ENCODE measurements around the gene NCKAP5. TPM values are rescaled to one million over a fixed set of nuclear protein-coding genes. Genes with fewer than 3 reads are reported as not detected.

Gene NCKAP5
- total and polyA plus RNA-seq, 8 donors = 0.23 to 1.5 (median 0.44) TPM

DNA sequence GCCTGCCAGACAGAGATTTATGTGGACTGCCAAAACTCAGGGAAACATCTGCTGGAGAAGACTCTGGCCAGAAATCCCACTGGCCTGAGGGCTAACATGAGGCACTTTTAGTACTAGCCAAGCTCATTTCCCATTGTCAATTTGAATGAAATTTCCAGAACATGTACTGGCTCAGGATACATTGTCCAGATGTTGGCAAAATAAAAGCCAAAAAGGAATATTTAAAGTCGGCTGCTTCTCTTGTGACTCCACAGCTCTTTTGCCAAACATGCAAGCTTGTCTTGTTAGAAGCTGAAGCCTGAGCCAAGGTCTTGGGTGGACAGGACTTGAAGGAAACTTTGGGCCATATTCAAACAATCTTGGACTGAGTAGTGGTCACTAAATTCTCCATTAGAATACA lies 215.5 kb downstream of the NCKAP5 start:
- ATAC-seq = no peak
- TF ChIP-seq, protein P1, sequence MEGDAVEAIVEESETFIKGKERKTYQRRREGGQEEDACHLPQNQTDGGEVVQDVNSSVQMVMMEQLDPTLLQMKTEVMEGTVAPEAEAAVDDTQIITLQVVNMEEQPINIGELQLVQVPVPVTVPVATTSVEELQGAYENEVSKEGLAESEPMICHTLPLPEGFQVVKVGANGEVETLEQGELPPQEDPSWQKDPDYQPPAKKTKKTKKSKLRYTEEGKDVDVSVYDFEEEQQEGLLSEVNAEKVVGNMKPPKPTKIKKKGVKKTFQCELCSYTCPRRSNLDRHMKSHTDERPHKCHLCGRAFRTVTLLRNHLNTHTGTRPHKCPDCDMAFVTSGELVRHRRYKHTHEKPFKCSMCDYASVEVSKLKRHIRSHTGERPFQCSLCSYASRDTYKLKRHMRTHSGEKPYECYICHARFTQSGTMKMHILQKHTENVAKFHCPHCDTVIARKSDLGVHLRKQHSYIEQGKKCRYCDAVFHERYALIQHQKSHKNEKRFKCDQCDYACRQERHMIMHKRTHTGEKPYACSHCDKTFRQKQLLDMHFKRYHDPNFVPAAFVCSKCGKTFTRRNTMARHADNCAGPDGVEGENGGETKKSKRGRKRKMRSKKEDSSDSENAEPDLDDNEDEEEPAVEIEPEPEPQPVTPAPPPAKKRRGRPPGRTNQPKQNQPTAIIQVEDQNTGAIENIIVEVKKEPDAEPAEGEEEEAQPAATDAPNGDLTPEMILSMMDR (IDR thresholded peaks at IDR 0.05) = no peak
- 48 to 65% methylated on average over 1 of the region's 1 CpG for WGBS, 2 donors
- Histone ChIP-seq H3K4me1 (no peaks in the 10 kb centered on the region), H3K27me3 (no peaks in the 10 kb centered on the region), H3K36me3 (no peaks in the 10 kb centered on the region), H3K27ac (no peak overlapping the region), H3K9me3 (no peaks in the 10 kb centered on the region), H3K4me3 (no peak overlapping the region)
- intact Hi-C loops (cut with DNase I) = no loop called here
- no peak for DNase-seq
- no peak for FAIRE-seq

DNA sequence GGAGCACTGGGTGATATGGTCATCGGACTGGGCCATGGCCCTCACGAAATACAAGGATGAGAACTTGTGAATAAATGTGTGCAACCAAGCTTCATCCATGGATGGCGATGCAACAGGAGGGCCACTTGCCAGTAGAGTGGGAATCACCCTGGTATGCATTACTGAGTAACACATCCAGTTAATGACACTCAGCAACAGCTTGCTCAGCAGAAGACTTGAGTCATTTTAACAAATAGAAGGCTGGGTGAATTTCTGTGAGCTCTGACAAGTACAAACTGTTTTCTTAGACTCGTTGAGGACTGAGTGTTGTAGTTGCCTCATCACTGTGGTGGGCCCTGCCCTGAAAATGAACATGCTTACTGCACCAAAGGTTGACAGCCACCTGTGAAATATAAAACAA lies 221.6 kb downstream of the NCKAP5 start:
- Histone ChIP-seq H3K4me1 (no peaks in the 10 kb centered on the region), H3K9me3 (no peaks in the 10 kb centered on the region), H3K4me3 (no peak overlapping the region), H3K27me3 (no peaks in the 10 kb centered on the region), H3K27ac (no peak overlapping the region), H3K36me3 (no peaks in the 10 kb centered on the region)
- 67 to 83% methylated on average over 4 of the region's 4 CpGs for WGBS, 2 donors
- intact Hi-C loops (cut with DNase I) = no loop called here
- FAIRE-seq (no peak), ATAC-seq (no peak), DNase-seq (no peak)
- TF ChIP-seq, protein P1 (IDR thresholded peaks at IDR 0.05) = no peak

DNA sequence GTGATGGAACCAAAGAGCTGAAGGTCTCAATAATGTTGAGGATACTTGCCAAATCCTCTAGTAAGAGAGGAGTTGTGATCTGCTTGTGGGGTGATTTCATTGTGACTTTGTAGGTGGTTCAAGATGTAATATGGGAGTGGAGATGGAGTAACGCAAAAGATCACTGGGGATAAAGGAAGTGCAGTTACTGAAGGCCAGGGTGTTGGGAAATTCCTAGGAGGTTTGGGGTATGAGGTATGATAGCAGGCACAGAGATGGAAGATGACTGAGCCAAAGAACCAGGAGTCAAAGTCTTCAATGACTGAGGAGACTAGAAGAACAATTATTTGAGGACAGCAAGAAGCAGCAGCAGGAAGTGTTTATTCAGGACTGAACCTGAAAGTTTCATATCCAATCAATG lies 222.6 kb downstream of the NCKAP5 start:
- TF ChIP-seq, protein P1 (IDR thresholded peaks at IDR 0.05) = no peak
- intact Hi-C loops (cut with DNase I) = no loop called here
- Histone ChIP-seq H3K9me3 (no peaks in the 10 kb centered on the region), H3K27ac (no peak overlapping the region), H3K4me3 (no peak overlapping the region), H3K36me3 (no peaks in the 10 kb centered on the region), H3K27me3 (no peaks in the 10 kb centered on the region), H3K4me1 (no peaks in the 10 kb centered on the region)
- DNase-seq = no peak
- FAIRE-seq = no peak
- 81 to 95% methylated on average over 1 of the region's 1 CpG for WGBS, 2 donors
- ATAC-seq = no peak

DNA sequence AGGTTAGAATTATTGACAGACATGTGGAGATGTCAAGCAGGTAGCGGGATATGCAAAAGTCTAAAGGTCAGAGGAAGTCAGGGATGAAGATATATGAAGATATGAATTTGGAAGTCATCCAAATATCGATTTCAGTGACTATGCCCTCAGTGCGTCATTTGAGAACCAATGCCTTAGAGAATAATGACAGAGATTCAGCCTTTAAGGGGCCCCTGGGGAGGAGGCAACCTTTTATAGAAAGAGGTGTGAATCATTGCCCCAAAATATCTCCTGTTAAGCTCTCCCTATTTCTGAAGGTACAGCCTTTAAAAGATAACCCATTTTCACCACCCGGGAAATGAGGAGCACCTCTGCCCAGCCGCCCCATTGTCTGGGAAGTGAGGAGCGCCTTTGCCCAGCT lies 223.4 kb downstream of the NCKAP5 start:
- ATAC-seq (no peak), DNase-seq (no peak), FAIRE-seq (no peak)
- H3K4me1 ChIP-seq = no peaks in the 10 kb centered on the region
- intact Hi-C loops (cut with DNase I) = no loop called here
- no peak overlapping the region for H3K4me3 ChIP-seq
- no peaks in the 10 kb centered on the region for H3K9me3 ChIP-seq
- no peaks in the 10 kb centered on the region for H3K36me3 ChIP-seq
- WGBS, 2 donors = 66 to 73% methylated on average over 6 of the region's 6 CpGs
- no peak overlapping the region for H3K27ac ChIP-seq
- H3K27me3 ChIP-seq = no peaks in the 10 kb centered on the region
- TF ChIP-seq, protein P1 (IDR thresholded peaks at IDR 0.05) = no peak

DNA sequence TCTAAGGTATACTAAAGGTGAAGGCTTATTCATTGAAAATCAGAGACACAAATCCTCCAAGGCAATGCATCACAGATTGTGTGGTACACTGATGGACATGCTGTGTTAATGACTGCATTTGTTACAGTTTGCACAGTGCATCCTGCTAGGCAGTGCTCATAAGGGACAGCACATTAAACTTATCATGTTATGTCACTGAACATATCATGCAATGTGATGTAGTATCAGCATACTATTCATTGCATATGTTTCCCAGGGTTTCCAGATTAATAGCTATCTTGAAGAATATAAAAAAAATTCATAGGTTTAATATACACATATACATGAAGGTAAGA lies 225.3 kb downstream of the NCKAP5 start:
- Histone ChIP-seq H3K36me3 (no peaks in the 10 kb centered on the region), H3K27me3 (no peaks in the 10 kb centered on the region), H3K4me3 (no peak overlapping the region), H3K4me1 (no peaks in the 10 kb centered on the region), H3K27ac (no peak overlapping the region), H3K9me3 (no peaks in the 10 kb centered on the region)
- TF ChIP-seq, protein P1 (IDR thresholded peaks at IDR 0.05) = no peak
- no peak for DNase-seq
- FAIRE-seq = no peak
- ATAC-seq = no peak
- intact Hi-C loops (cut with DNase I) = no loop called here

All from pancreas (tissue), 10 donors.